IPS-15b (cell line): ENCODE measurements around the gene GSDME.
A peak's percentile ranks its signal among the peaks of the same experiment; 100 is the strongest.

Experiments used
- H3K27me3 ChIP-seq: one replicate; pipeline ENCODE4 v1.6.1; 2013; ENCODE audit warnings: low read length; ENCODE audit not compliant: control insufficient read depth, insufficient read depth
- H3K36me3 ChIP-seq: one replicate; pipeline ENCODE4 v1.6.1; 2013; ENCODE audit warnings: low read length; ENCODE audit not compliant: control insufficient read depth, insufficient read depth
- H3K4me1 ChIP-seq: one replicate; pipeline ENCODE4 v1.6.1; 2013; ENCODE audit warnings: mild to moderate bottlenecking, low read length; ENCODE audit not compliant: control insufficient read depth, insufficient read depth
- H3K4me3 ChIP-seq: one replicate; pipeline ENCODE4 v1.5.1; 2013; ENCODE audit warnings: low read depth, low read length
- H3K9ac ChIP-seq: one replicate; pipeline ENCODE4 v1.6.1; 2013; ENCODE audit warnings: low read depth, mild to moderate bottlenecking, low read length
- H3K9me3 ChIP-seq: one replicate; pipeline ENCODE4 v1.6.1; 2013; ENCODE audit warnings: mild to moderate bottlenecking, low read length; ENCODE audit not compliant: control insufficient read depth, insufficient read depth

GSDME gene

DNA sequence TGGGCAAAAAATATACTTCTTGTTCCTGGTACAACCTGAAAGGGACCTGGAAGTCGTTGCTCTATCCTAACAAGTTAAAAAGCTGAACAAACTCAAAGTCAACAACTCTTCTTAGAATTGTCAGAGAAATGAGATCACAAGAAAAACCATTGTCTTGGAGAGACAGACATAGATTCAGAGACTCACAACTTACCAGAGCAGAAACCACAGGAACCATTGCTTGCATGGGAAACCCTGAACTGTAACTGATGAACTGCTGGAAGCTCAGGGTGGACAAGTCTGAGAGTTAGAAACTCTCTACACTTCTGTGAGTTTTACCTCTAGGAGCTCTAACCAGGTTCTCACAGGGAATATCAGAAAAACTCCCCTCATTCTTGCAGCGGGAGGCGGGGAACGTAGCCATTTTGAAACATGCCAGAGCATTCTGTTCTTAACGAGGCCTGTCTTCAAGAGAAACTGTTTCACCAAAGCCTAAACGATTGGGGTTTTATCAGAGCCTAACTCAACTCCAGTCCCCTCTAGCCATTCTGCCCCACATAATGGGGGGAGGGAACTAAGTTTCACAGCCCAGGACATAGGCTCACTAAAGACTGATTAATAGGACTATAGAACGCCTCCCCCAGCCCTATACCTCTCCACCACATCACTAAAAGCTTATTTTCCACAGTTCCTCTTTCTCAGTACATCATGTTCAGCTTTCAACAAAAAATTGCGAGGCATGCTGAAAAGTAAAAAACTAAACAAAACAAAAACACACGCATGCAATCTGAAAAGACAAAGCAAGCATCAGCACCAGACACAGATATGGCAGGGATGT is 12.0 kb upstream of the GSDME start:
- H3K4me3 ChIP-seq, result no peak overlapping the region
- H3K4me1 ChIP-seq, result peaks cover 3% of the 10 kb centered on the region
- H3K27me3 ChIP-seq, result no peaks in the 10 kb centered on the region
- H3K9me3 ChIP-seq, result no peaks in the 10 kb centered on the region
- no peaks in the 10 kb centered on the region for H3K36me3 ChIP-seq
- H3K9ac ChIP-seq, result no peak overlapping the region

DNA sequence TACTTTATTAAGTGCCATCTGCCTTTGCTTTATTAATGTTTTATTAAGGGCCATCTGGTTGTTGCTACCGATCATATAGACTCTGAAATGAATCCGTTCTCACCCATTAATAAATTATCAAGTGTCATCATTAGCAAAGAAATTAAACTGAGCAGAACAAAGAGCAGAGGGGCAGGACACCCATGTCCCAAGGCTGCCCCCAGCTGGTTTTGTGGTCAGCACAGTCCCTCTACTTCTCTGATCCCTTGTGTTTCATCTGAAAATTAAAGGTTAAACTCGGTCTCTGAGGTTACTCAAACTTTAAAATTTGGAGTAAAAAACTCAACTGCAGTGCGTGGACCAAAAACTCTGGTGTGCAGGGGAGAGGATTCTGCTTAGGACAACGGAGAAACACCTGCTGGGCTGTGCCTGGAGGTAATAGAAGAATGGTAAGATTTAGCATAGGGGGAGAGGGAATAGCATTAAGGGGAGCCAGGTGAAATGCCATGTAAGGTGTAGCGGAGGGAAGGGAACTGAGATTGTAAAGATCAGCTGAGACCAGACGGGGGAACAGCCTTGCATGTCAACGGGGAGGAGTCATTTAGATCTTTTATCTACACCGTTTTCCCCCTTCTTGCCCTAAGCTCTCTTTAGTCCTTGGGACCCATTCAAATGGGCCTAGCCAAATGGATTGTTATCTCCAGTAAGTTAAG is 10.8 kb upstream of the GSDME start:
- no peak overlapping the region for H3K9ac ChIP-seq
- H3K4me1 ChIP-seq, result peaks cover 3% of the 10 kb centered on the region
- no peaks in the 10 kb centered on the region for H3K9me3 ChIP-seq

DNA sequence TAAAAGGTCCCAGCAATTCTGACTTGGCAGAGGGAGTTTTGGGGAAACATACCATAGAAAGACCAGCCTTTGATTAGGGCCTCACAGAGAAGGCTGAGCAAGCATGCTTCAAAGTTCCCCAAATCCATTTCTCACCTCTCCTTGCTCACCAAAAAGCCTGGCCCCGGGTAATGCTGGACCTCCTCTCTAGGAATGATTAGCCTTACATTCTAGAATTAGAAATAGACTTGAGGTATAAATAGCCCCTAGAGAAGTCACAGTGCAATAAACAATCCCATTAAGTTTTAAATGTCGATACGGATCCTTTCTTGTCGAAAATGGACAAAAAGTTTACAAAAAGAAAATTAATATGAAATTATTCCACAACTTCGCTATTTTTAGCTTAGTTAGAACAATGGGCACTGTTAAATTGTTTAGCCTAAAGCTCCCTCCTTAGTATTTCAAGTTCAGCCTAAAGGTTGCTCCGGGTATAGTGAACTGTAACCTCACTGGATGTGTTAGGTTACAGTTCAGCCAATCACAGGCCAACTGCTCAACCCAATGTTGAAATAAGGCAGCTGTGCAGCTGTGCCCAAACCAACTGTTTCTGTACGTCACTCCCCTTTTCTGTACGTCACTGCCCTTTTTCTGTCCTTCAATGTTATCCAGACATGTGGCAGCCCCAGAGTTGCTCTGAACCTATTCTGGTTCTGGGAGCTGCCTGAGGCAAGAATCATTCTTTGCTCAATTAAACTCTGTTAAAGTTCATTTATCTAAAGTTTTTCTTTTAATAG is 7.9 kb upstream of the GSDME start:
- H3K4me3 ChIP-seq, result no peak overlapping the region
- H3K9me3 ChIP-seq, result no peaks in the 10 kb centered on the region
- peaks cover under 1% of the 10 kb centered on the region for H3K27me3 ChIP-seq
- H3K4me1 ChIP-seq, result peaks cover 3% of the 10 kb centered on the region
- H3K36me3 ChIP-seq, result no peaks in the 10 kb centered on the region
- no peak overlapping the region for H3K9ac ChIP-seq

More for the DNA sequence above, 10.8 kb upstream of the GSDME start:
- Histone ChIP-seq H3K36me3 (no peaks in the 10 kb centered on the region), H3K4me3 (no peak overlapping the region), H3K27me3 (no peaks in the 10 kb centered on the region)

DNA sequence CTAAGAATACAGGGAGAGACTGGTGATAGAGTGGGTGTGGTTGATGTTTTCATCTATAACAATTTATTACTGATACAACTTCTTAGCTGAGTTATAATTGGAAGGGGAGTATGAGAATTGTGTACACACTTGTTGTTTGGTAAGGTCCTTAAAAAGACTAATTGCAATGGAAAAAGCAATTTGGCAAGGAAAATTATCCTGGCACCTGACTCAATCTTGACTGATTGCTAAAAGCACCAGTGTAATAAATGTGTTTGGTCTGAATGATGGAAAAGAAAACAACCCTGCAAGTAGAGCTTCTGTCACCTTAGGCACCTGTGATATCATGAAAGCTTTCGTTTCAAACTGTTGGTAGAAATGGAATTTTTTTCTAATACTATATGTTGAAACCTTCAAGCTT is 6.7 kb upstream of the GSDME start:
- peaks cover 3% of the 10 kb centered on the region for H3K4me1 ChIP-seq
- no peak overlapping the region for H3K4me3 ChIP-seq
- H3K36me3 ChIP-seq, result no peaks in the 10 kb centered on the region
- no peaks in the 10 kb centered on the region for H3K9me3 ChIP-seq
- no peak overlapping the region for H3K9ac ChIP-seq
- H3K27me3 ChIP-seq, result peaks cover 12% of the 10 kb centered on the region

DNA sequence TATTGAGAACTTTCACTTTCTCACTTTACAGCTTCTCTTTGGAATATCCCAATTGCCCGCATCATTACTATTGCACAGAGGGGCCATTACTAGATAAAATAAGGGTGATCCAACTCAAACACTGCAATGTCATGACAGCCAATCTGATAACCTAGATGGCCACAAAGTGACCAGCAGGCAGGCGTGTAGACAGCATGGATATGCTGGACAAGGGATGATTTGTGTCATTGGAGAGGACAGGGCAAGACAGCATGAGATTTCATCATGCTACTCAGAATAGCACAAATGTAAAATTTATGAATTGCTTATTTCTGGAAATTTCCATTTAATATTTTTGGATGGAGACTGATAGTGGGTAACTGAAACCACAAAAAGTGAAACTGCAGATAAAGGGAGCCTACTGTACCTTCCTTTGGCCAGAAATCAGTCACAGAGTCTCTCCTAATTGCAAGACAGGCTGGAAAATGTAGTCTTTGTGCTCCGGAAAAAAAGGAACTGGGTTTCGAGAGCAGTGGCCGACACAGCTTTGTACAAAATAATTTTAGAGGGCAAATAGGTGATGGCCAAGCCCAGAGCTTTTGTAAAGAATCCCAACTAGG is 6.1 kb upstream of the GSDME start:
- no peak overlapping the region for H3K4me3 ChIP-seq
- H3K9me3 ChIP-seq, result no peaks in the 10 kb centered on the region
- H3K4me1 ChIP-seq, result peaks cover 3% of the 10 kb centered on the region
- H3K27me3 ChIP-seq, result peaks cover 18% of the 10 kb centered on the region
- no peaks in the 10 kb centered on the region for H3K36me3 ChIP-seq
- H3K9ac ChIP-seq, result no peak overlapping the region

DNA sequence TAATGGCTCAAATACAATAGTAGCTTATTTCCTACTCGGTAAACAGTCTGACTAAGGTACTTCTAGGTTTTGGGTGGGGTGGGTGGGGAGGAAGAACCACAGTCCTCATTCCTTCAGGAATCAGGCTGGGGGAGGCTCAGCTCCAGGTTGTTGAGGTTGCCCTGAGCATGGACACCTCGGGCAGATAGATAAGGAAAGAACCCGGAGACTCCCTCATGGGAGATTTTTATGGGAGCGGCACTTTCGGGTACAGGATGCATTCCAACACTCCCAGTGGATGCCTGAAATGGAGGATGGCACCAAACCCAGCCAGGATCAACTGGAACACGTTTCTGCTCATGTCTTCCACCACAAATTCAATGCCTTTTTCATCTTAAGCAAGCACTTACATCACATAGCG is 5.5 kb upstream of the GSDME start:
- no peak overlapping the region for H3K4me3 ChIP-seq
- peaks cover 24% of the 10 kb centered on the region for H3K27me3 ChIP-seq
- no peak overlapping the region for H3K9ac ChIP-seq
- no peaks in the 10 kb centered on the region for H3K9me3 ChIP-seq
- H3K4me1 ChIP-seq, result no peaks in the 10 kb centered on the region
- no peaks in the 10 kb centered on the region for H3K36me3 ChIP-seq

DNA sequence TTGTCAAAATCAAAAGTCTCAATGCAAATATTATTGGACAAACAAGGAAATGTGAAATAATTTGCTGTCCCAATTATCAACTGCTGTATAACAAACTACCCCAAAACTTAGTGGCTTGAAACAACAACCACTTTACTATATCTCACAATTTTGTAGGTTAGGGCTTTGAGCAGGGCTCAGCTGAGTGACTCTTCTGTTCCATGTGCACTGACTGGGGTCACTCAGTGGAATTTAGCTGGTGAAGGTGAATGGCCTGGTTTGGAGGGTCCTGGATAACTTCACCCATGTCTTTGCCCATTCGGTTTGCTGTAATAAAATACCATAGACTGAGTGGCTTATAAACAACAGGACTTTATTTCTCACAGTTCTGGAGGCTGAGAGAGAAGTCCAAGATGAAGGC is 3.7 kb upstream of the GSDME start:
- Histone ChIP-seq H3K36me3 (no peaks in the 10 kb centered on the region), H3K4me1 (peaks cover 3% of the 10 kb centered on the region), H3K27me3 (peaks cover 34% of the 10 kb centered on the region), H3K9me3 (no peaks in the 10 kb centered on the region), H3K9ac (no peak overlapping the region), H3K4me3 (no peak overlapping the region)

DNA sequence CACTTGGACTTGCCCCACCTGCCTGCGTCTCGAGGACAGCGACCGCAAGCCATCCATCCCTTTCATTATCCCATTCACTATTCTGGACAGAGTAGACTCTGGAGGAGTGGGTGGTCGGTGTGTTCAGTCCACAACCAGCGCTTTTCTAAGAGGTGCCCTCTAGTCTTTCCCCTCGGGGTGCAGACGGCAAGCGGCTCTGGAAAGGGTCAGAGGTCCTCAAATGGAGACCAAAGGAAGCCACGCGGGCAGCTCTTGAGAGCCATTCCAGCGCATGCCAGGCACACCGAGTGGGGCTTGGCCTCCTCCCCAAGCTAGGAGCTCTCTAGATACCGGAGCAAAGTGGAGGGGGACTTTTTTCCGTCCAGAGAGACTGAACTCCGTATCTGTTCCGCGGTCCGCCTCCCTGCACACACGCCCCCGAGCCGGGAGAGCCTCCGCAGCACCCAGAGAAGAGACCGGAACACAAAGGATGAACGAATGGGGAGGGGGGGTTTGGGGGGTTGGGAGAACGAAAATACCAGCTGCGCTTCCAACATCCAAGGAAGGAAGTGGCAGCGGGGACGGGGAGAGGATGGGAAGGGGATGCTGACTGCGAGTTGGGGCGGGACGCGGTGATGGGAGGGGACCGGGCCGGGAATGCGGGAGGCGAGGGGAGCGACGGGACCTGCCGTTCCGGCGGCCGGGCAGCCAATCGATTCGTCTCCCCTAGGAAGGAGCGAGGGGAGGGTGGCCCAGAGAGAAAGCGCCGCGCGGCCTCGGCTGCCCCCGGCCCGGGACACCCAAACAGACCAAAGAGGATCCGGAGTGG is 515 bp downstream of the GSDME start:
- Histone ChIP-seq H3K36me3 (no peaks in the 10 kb centered on the region), H3K4me1 (peaks cover 3% of the 10 kb centered on the region), H3K27me3 (peaks cover 52% of the 10 kb centered on the region), H3K4me3 (peak overlapping the region; percentile 74), H3K9ac (peak overlapping the region; percentile 16), H3K9me3 (no peaks in the 10 kb centered on the region)

DNA sequence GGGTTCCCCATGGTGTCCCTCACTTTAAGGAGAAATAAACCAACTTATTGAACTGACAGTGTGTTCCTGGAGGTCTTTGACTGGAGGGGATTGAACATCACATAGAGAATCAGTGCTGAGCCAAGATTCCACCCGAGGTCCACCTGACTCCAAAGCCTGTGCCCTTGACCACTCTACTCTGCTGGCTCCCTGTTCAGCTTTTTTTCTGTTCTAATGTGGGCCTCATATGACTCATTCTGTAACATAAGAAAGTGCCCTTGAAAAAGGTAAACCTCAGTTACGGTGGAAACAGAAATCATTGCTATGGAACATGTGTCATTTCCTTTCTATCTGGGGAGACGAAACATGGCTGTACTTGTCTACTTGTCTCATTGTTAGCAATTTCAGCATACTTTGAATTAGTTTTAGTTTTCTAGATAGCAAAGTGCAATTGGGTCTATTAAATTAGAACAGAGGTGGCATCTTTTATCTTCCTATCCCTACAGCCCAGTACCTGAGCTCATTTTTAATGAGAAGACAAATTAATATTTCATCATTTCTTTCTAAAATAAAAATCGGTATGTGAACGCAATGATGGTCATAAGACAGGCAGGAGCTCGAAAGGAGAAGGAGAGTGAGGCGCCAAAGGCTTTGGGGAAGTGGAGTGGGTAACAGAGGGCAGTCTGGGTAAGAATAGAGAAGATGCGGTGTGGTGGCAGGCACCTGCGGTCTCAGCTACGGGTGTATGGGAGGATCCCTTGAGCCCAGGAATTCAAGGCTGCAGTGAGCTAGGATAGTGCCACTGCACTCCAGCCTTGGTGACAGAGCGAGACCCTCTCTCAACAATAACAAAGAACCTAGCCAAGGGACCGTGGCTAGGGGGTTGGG is 1.5 kb downstream of the GSDME start:
- H3K4me1 ChIP-seq, result peaks cover 3% of the 10 kb centered on the region
- H3K9ac ChIP-seq, result no peak overlapping the region
- peaks cover 52% of the 10 kb centered on the region for H3K27me3 ChIP-seq
- H3K36me3 ChIP-seq, result no peaks in the 10 kb centered on the region
- no peaks in the 10 kb centered on the region for H3K9me3 ChIP-seq
- peak overlapping the region; percentile 74 for H3K4me3 ChIP-seq

DNA sequence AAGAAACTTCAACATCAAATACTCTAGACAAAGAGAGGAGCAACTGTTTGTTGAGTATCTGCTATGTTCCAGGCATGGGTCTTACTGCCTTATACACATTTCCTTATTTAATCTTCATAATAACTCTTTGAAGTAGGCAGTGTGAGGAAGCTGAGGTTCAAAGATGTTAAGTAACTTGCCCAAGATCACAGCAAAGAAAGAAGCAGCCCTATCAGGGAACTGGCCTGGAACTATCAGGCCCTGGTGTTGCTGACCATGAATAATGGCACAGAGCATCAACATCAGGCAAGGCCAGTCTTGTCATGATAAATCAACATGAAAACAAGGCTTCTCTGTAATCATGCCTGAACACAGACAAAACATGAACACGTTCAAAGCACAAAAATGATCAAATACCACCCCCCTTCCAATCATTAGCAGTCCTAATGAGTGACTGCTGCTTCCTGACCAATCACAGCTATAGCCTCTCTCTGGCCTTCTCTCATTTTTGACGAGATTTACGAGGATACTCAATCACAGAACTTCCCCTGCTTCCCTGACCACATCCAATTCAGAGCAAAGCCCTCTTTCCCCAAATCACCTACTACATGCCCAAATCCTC is 2.3 kb downstream of the GSDME start:
- Histone ChIP-seq H3K27me3 (peaks cover 51% of the 10 kb centered on the region), H3K36me3 (no peaks in the 10 kb centered on the region), H3K4me1 (peaks cover 3% of the 10 kb centered on the region), H3K9ac (no peak overlapping the region), H3K9me3 (no peaks in the 10 kb centered on the region), H3K4me3 (no peak overlapping the region)
